ENCODE measurements around the gene BORCS8. TPM values are rescaled to one million over a fixed set of nuclear protein-coding genes. Genes with fewer than 3 reads are reported as not detected.

The BORCS8 gene
- total and polyA plus RNA-seq, 2 of the 13 experiments (the other 11 are each of a cell fraction or from before 2014, with no cell fraction given): 9.6 to 13.3 TPM

GRCh38 chr19:19171821-19172532, 20.0 kb downstream of the BORCS8 start (continued):
- peak; percentile 77 for TF ChIP-seq ZNF350 (CRISPR knock-in tag; IDR thresholded peaks at IDR 0.05; ENCODE audit: borderline replicate concordance, low read depth)
- TF ChIP-seq FOXK1 (CRISPR knock-in tag; IDR thresholded peaks at IDR 0.05; ENCODE audit: borderline replicate concordance, low read depth): peak; percentile 77; the same call in 1 of the 2 replicates
- TF ChIP-seq KLF11 (CRISPR knock-in tag; IDR thresholded peaks at IDR 0.05): no peak
- no peak for TF ChIP-seq MAX (IDR thresholded peaks at IDR 0.05)
- TF ChIP-seq ELK4 (CRISPR knock-in tag; IDR thresholded peaks at IDR 0.05; ENCODE audit: borderline replicate concordance): no peak
- no peak for TF ChIP-seq PHF5A (CRISPR knock-in tag; IDR thresholded peaks at IDR 0.05; ENCODE audit: low read depth, unreplicated experiment)
- 0 out of 2 replicates have a peak, but pooled peaks have one; percentile 57 for TF ChIP-seq ZNF713 (CRISPR knock-in tag; IDR thresholded peaks at IDR 0.05)
- no peak for TF ChIP-seq CREBL2 (CRISPR knock-in tag; IDR thresholded peaks at IDR 0.05; ENCODE audit: borderline replicate concordance)
- TF ChIP-seq SPEN (CRISPR knock-in tag; IDR thresholded peaks at IDR 0.05; ENCODE audit: low read depth): peak; percentile 26; the same call in 1 of the 2 replicates
- no peak for TF ChIP-seq AKNA (CRISPR knock-in tag; IDR thresholded peaks at IDR 0.05; ENCODE audit: borderline replicate concordance)
- TF ChIP-seq U2AF2 (IDR thresholded peaks at IDR 0.05; ENCODE audit: low read depth, low read length): no peak
- TF ChIP-seq NR2F6 (IDR thresholded peaks at IDR 0.05): no peak
- peak; percentile 81 for TF ChIP-seq NR2F6 (CRISPR knock-in tag; IDR thresholded peaks at IDR 0.05)
- TF ChIP-seq LBX2 (CRISPR knock-in tag; IDR thresholded peaks at IDR 0.05; ENCODE audit: borderline replicate concordance): no peak
- TF ChIP-seq TARDBP (CRISPR knock-in tag; IDR thresholded peaks at IDR 0.05): peak; percentile 79
- no peak for TF ChIP-seq ZNF547 (CRISPR knock-in tag; IDR thresholded peaks at IDR 0.05)
- TF ChIP-seq ZNF282 (IDR thresholded peaks at IDR 0.05; ENCODE audit: partially characterized antibody): no peak
- TF ChIP-seq ZKSCAN8 (CRISPR knock-in tag; IDR thresholded peaks at IDR 0.05; ENCODE audit: borderline replicate concordance): 0 out of 2 replicates have a peak, but pooled peaks have one; percentile 57
- no peak for TF ChIP-seq ATM (IDR thresholded peaks at IDR 0.05; ENCODE audit: borderline replicate concordance)
- no peak for TF ChIP-seq HDAC6 (IDR thresholded peaks at IDR 0.05; ENCODE audit: low read depth, low read length)
- TF ChIP-seq DDIT3 (CRISPR knock-in tag; IDR thresholded peaks at IDR 0.05): no peak
- TF ChIP-seq ZNF629 (CRISPR knock-in tag; conservative IDR thresholded peaks at IDR 0.05): peak; percentile 98
